ENCODE results near the gene DIABLO. TPM values are rescaled to one million over a fixed set of nuclear protein-coding genes. Genes with fewer than 3 reads are reported as not detected.

DIABLO gene
- total RNA-seq, 1 experiment from 2014 or later = 74.6 TPM

GRCh38 chr12:122216445-122216844, 9.4 kb downstream of the DIABLO start:
- H4K20me1 ChIP-seq (ENCODE audit: control insufficient read depth, insufficient read depth, insufficient read length) = no peaks in the 10 kb centered on the region
- no peaks in the 10 kb centered on the region for H3K9me3 Mint-ChIP-seq
- no peak overlapping the region for H3K27ac Mint-ChIP-seq

More at GRCh38 chr12:122216445-122216844, 9.4 kb downstream of the DIABLO start:
- H3K27ac ChIP-seq (ENCODE audit: insufficient read length, low read depth, low read length) = no peak overlapping the region
- no peak overlapping the region for H2BK15ac ChIP-seq (ENCODE audit: low read depth, low read length)
- Mint-ChIP-seq H3K4me1 (no peaks in the 10 kb centered on the region), H3K27me3 (ENCODE audit: low read depth) (no peaks in the 10 kb centered on the region), H3K4me3 (no peak overlapping the region), H3K36me3 (ENCODE audit: insufficient read depth in 1 of 3, low read depth in 3 of 3) (peaks cover 31 to 87% (median 79%) of the 10 kb centered on the region in 3 experiments; a peak in 6 of 7 replicates)
- H3K56ac ChIP-seq (ENCODE audit: insufficient read length, low read depth, low read length) = no peak overlapping the region
- no peak overlapping the region for H3K9ac ChIP-seq (ENCODE audit: extremely low read depth, insufficient read length, low read length)
- no peaks in the 10 kb centered on the region for H3K4me1 ChIP-seq (ENCODE audit: insufficient read depth, low read length)
- H3K27me3 ChIP-seq (ENCODE audit: insufficient read depth, low read length) = no peaks in the 10 kb centered on the region
- no peak overlapping the region for H2BK20ac ChIP-seq (ENCODE audit: low read depth, low read length, poor library complexity, severe bottlenecking)
- H3K9me3 ChIP-seq (ENCODE audit: control insufficient read depth, low read depth, low read length) = no peaks in the 10 kb centered on the region
- no peak overlapping the region for H2AK5ac ChIP-seq (ENCODE audit: insufficient read length, low read length)
- H2AFZ ChIP-seq (ENCODE audit: low read length) = no peak overlapping the region
- no peak overlapping the region for H4K8ac ChIP-seq (replicated peaks; ENCODE audit: insufficient read length, low read depth, low read length)
- no peak overlapping the region for H4K91ac ChIP-seq (ENCODE audit: insufficient read length, low read depth, low read length)
- H2BK5ac ChIP-seq (ENCODE audit: insufficient read length, low read length) = no peak overlapping the region
- H2BK120ac ChIP-seq (ENCODE audit: low read depth, low read length, poor library complexity, severe bottlenecking) = no peak overlapping the region
- H3K14ac ChIP-seq (ENCODE audit: insufficient read depth, low read length) = no peak overlapping the region
- no peak for DNase-seq
- WGBS (ENCODE audit: extremely low coverage, insufficient read length, low lambda C conversion rate) = no CpG with 5 or more reads among the region's 1 CpG
- TF ChIP-seq CTCF (conservative IDR thresholded peaks at IDR 0.05) = no peak
- no peak overlapping the region for H3K18ac ChIP-seq (ENCODE audit: insufficient read length, low read depth, low read length)
- no peak overlapping the region for H2BK12ac ChIP-seq (ENCODE audit: insufficient read length, low read depth, low read length)
- no peak overlapping the region for H3K4ac ChIP-seq (ENCODE audit: low read depth, low read length)
- peaks cover 8% of the 10 kb centered on the region for H3K79me1 ChIP-seq (ENCODE audit: insufficient read depth, low read depth, low read length, poor library complexity, severe bottlenecking)
- no peaks in the 10 kb centered on the region for H3K79me2 ChIP-seq (ENCODE audit: insufficient read depth, low read length)
- H3K23me2 ChIP-seq (ENCODE audit: insufficient read length, low read depth, low read length, poor library complexity, severe bottlenecking) = no peaks in the 10 kb centered on the region
- H3K4me2 ChIP-seq (ENCODE audit: insufficient read depth, insufficient read length, low read length) = no peak overlapping the region
- no peak overlapping the region for H3T11ph ChIP-seq (ENCODE audit: low read length)
- H4K5ac ChIP-seq (ENCODE audit: insufficient read length, low read depth, low read length) = no peak overlapping the region
- H3K23ac ChIP-seq (ENCODE audit: insufficient read length, low read depth, low read length) = no peak overlapping the region
